H1 (cell line): ENCODE measurements around the gene OR51I1. TPM values are rescaled to one million over a fixed set of nuclear protein-coding genes. Genes with fewer than 3 reads are reported as not detected.

Source experiments
- CTCF ChIA-PET: fragments of 300-600 bp; sonication (Branson Sonifier 250); formaldehyde crosslinking; loops from one replicate; lab custom pipeline; 2021; ENCODE audit not compliant: partially characterized antibody; lab: Charles Lee
- POLR2A ChIA-PET: fragments of 300-600 bp; sonication (Branson Sonifier 250); formaldehyde crosslinking; loops from one replicate; lab custom pipeline; 2021; ENCODE audit warnings: inconsistent platforms; ENCODE audit not compliant: partially characterized antibody; lab: Charles Lee
- DNase-seq, 2 experiments: peaks; one replicate each; pipeline versions ENCODE4 v3.0.0 to v3.0.0-alpha.2; 2010 to 2022; ENCODE audit warnings: low spot score in 2 of 2, low read depth in 1 of 2, mixed read lengths in 1 of 2
- FAIRE-seq: peaks from 2 replicates; lab custom pipeline; 2011; peaks lifted over from hg19 to GRCh38; lab: Jason Lieb, UNC
- H2AFZ ChIP-seq: 2 replicates; pipeline ENCODE4 v1.8.1; 2012; ENCODE audit warnings: low read length, inconsistent platforms
- H2AK5ac ChIP-seq: 2 replicates; pipeline ENCODE4 v1.6.1; 2013; ENCODE audit warnings: low read depth, low read length
- H2BK120ac ChIP-seq: replicated peaks from 2 replicates; pipeline ENCODE3; 2013; ENCODE audit warnings: low read depth, low read length, inconsistent platforms
- H2BK12ac ChIP-seq: 2 replicates; pipeline ENCODE4 v1.6.1; 2013; ENCODE audit warnings: low read depth, low read length
- H2BK15ac ChIP-seq: 2 replicates; pipeline ENCODE4 v1.6.1; 2013; ENCODE audit warnings: low read length
- H2BK20ac ChIP-seq: 2 replicates; pipeline ENCODE4 v1.6.1; 2013; ENCODE audit warnings: low read length
- H2BK5ac ChIP-seq: 2 replicates; pipeline ENCODE4 v1.6.1; 2013; ENCODE audit warnings: low read depth, low read length
- H3K14ac ChIP-seq: 2 replicates; pipeline ENCODE4 v1.6.1; 2013; ENCODE audit warnings: inconsistent platforms; ENCODE audit not compliant: insufficient read length
- H3K18ac ChIP-seq: 2 replicates; pipeline ENCODE4 v1.6.1; 2013; ENCODE audit warnings: low read length; ENCODE audit errors: extremely low read depth
- H3K23ac ChIP-seq: 2 replicates; pipeline ENCODE4 v1.6.1; 2013; ENCODE audit warnings: inconsistent platforms; ENCODE audit not compliant: insufficient read length
- H3K23me2 ChIP-seq: 2 replicates; pipeline ENCODE4 v1.6.1; 2013; ENCODE audit warnings: low read depth, low read length
- H3K27ac ChIP-seq: 2 replicates; pipeline ENCODE4 v1.6.1; 2011; ENCODE audit warnings: low read depth, low read length, inconsistent platforms
- H3K27me3 ChIP-seq, 4 experiments: replicated peaks in 1 of 4; 1 replicate in 1 of 4; 2 replicates in 3 of 4; pipeline versions ENCODE4 v1.6.1 to v1.8.1; 2011 to 2013; ENCODE audit warnings: low read length in 3 of 4, mild to moderate bottlenecking in 3 of 4, inconsistent platforms in 2 of 4, mixed read lengths in 2 of 4, moderate library complexity in 1 of 4; ENCODE audit not compliant: control insufficient read depth in 3 of 4, insufficient read depth in 3 of 4; ENCODE audit errors: extremely low read depth in 1 of 4
- H3K36me3 ChIP-seq, 4 experiments: 2 replicates each; pipeline versions ENCODE4 v1.6.1 to v1.8.1; 2011 to 2013; ENCODE audit warnings: mild to moderate bottlenecking in 4 of 4, low read length in 3 of 4, moderate library complexity in 2 of 4, control low read depth in 1 of 4, inconsistent platforms in 1 of 4; ENCODE audit not compliant: insufficient read depth in 4 of 4, control insufficient read depth in 2 of 4
- H3K4ac ChIP-seq: replicated peaks from 2 replicates; pipeline ENCODE3; 2013; ENCODE audit warnings: low read length, low read depth, mixed read lengths, inconsistent platforms; ENCODE audit not compliant: insufficient read length
- H3K4me1 ChIP-seq, 4 experiments: replicated peaks in 1 of 4; 1 replicate in 1 of 4; 2 replicates in 3 of 4; pipeline versions ENCODE4 v1.6.1 to v1.8.1; 2011 to 2013; ENCODE audit warnings: low read length in 3 of 4, inconsistent platforms in 2 of 4, mixed read lengths in 1 of 4; ENCODE audit not compliant: insufficient read depth in 4 of 4, control insufficient read depth in 3 of 4
- H3K4me2 ChIP-seq, 2 experiments: 2 replicates each; pipeline versions ENCODE4 v1.6.1 to v1.8.1; 2011 to 2013; ENCODE audit warnings: low read depth in 2 of 2, low read length in 2 of 2, control low read depth in 1 of 2, inconsistent platforms in 1 of 2, mild to moderate bottlenecking in 1 of 2; ENCODE audit not compliant: insufficient read depth in 1 of 2
- H3K4me3 ChIP-seq, 4 experiments: fragments of 200-600, 300-600 bp in 1 of 4; sonication (generic), shearing (Covaris generic), sonication (Bioruptor Twin) in 1 of 4; 2 replicates each; pipeline versions ENCODE4 v1.5.1 to v1.8.1; 2011 to 2016; ENCODE audit warnings: low read length in 4 of 4, low read depth in 3 of 4, control low read depth in 2 of 4, inconsistent platforms in 2 of 4, mild to moderate bottlenecking in 2 of 4, mixed read lengths in 1 of 4, moderate library complexity in 1 of 4; ENCODE audit not compliant: insufficient read depth in 2 of 4; ENCODE audit errors: extremely low read depth in 1 of 4
- H3K56ac ChIP-seq: replicated peaks from 2 replicates; pipeline ENCODE3; 2013; ENCODE audit warnings: low read depth, mild to moderate bottlenecking, mixed read lengths, low read length, inconsistent platforms; ENCODE audit not compliant: insufficient read length
- H3K79me1 ChIP-seq: 2 replicates; pipeline ENCODE4 v1.6.1; 2013; ENCODE audit warnings: low read depth, low read length, control low read depth
- H3K79me2 ChIP-seq, 2 experiments: 2 replicates each; pipeline versions ENCODE4 v1.6.1 to v1.8.1; 2012 to 2013; ENCODE audit warnings: low read length in 2 of 2, mild to moderate bottlenecking in 2 of 2, inconsistent platforms in 1 of 2; ENCODE audit not compliant: insufficient read depth in 2 of 2, control insufficient read depth in 1 of 2
- H3K9ac ChIP-seq, 4 experiments: replicated peaks in 1 of 4; 1 replicate in 1 of 4; 2 replicates in 3 of 4; pipeline versions ENCODE4 v1.6.1 to v1.8.1; 2011 to 2013; ENCODE audit warnings: low read depth in 3 of 4, low read length in 3 of 4, control low read depth in 2 of 4, mild to moderate bottlenecking in 2 of 4, moderate library complexity in 2 of 4, inconsistent platforms in 1 of 4; ENCODE audit errors: extremely low read depth in 1 of 4
- H3K9me3 ChIP-seq, 2 experiments: 2 replicates each; pipeline versions ENCODE4 v1.6.1 to v1.8.1; 2012 to 2013; ENCODE audit warnings: mild to moderate bottlenecking in 2 of 2, moderate library complexity in 2 of 2, control low read depth in 1 of 2, inconsistent platforms in 1 of 2, low read depth in 1 of 2, low read length in 1 of 2, mixed read lengths in 1 of 2; ENCODE audit not compliant: insufficient read depth in 2 of 2
- H4K20me1 ChIP-seq, 2 experiments: replicated peaks in 1 of 2; 2 replicates each; pipeline versions ENCODE3 to v1.8.1; 2011 to 2013; ENCODE audit warnings: inconsistent platforms in 2 of 2, low read length in 2 of 2, mild to moderate bottlenecking in 1 of 2; ENCODE audit not compliant: insufficient read depth in 2 of 2, control insufficient read depth in 1 of 2
- H4K5ac ChIP-seq: 2 replicates; pipeline ENCODE4 v1.6.1; 2013; ENCODE audit warnings: low read length, low read depth, mixed read lengths, inconsistent platforms; ENCODE audit not compliant: insufficient read length
- H4K8ac ChIP-seq: 2 replicates; pipeline ENCODE4 v1.8.0; 2013; ENCODE audit warnings: mild to moderate bottlenecking, moderate library complexity, low read length, inconsistent platforms; ENCODE audit not compliant: insufficient read depth; ENCODE audit errors: extremely low read depth
- H4K91ac ChIP-seq: replicated peaks from 2 replicates; pipeline ENCODE3; 2013; ENCODE audit warnings: low read length, mixed read lengths, inconsistent platforms; ENCODE audit not compliant: insufficient read length
- BACH1 ChIP-seq: IDR thresholded peaks from 2 replicates; pipeline ENCODE4 v1.6.1; 2012; ENCODE audit warnings: low read length, improper control_type of control experiment
- EGR1 ChIP-seq: IDR thresholded peaks from 2 replicates; pipeline ENCODE4 v1.6.1; 2011; ENCODE audit warnings: low read depth, low read length, borderline replicate concordance
- EP300 ChIP-seq, 2 experiments: IDR thresholded peaks; 1 replicate in 1 of 2; 2 replicates in 1 of 2; pipeline ENCODE4 v1.6.1; 2011 to 2012; ENCODE audit warnings: low read depth in 2 of 2, low read length in 2 of 2, mild to moderate bottlenecking in 2 of 2, borderline replicate concordance in 1 of 2, inconsistent platforms in 1 of 2, moderate library complexity in 1 of 2
- EZH2 ChIP-seq: fragments of 200-600 bp; sonication (generic); IDR thresholded peaks from 2 replicates; pipeline ENCODE4 v1.7.1; 2012; ENCODE audit warnings: low read depth, mild to moderate bottlenecking, moderate library complexity, low read length, inconsistent platforms; ENCODE audit not compliant: severe bottlenecking
- HDAC6 ChIP-seq: IDR thresholded peaks from one replicate; pipeline ENCODE4 v1.7.1; 2012; ENCODE audit warnings: low read depth, mild to moderate bottlenecking, inconsistent platforms, low read length, moderate library complexity
- JUN ChIP-seq: IDR thresholded peaks from 2 replicates; pipeline ENCODE4 v1.6.1; 2011; ENCODE audit warnings: low read depth, mild to moderate bottlenecking, improper control_type of control experiment, low read length
- JUND ChIP-seq: IDR thresholded peaks from 2 replicates; pipeline ENCODE4 v1.6.1; 2011; ENCODE audit warnings: mild to moderate bottlenecking, improper control_type of control experiment, low read length
- NRF1 ChIP-seq: IDR thresholded peaks from 2 replicates; pipeline ENCODE4 v1.6.1; 2011; ENCODE audit warnings: mild to moderate bottlenecking, low read depth, low read length, improper control_type of control experiment
- RBBP5 ChIP-seq: IDR thresholded peaks from 2 replicates; pipeline ENCODE4 v1.7.1; 2012; ENCODE audit warnings: low read depth, mild to moderate bottlenecking, inconsistent platforms, low read length, moderate library complexity, borderline replicate concordance
- RFX5 ChIP-seq: IDR thresholded peaks from 2 replicates; pipeline ENCODE4 v1.6.1; 2011; ENCODE audit warnings: low read depth, low read length, improper control_type of control experiment, borderline replicate concordance
- RXRA ChIP-seq: IDR thresholded peaks from 2 replicates; pipeline ENCODE4 v1.6.1; 2011; ENCODE audit warnings: low read depth, mild to moderate bottlenecking, low read length, moderate library complexity; ENCODE audit not compliant: insufficient read depth
- TBP ChIP-seq: IDR thresholded peaks from 2 replicates; pipeline ENCODE4 v1.6.1; 2011; ENCODE audit warnings: low read depth, low read length, improper control_type of control experiment
- polyA plus RNA-seq, 7 experiments: library from polyadenylated mRNA; depleted of rRNA in 3 of 7; stranded (reverse) in 5 of 7; unstranded in 2 of 7; fragments of >200 nt in 5 of 7; fragments of 200-250 nt in 2 of 7; gene quantifications; 1 replicate in 5 of 7; 2 replicates in 1 of 7; 4 replicates in 1 of 7; pipeline versions ENCODE4 v1.2.1 to v1.2.3, GENCODE V29; 2011 to 2013; ENCODE audit warnings: missing spikeins in 2 of 7, mixed read lengths in 2 of 7
- total RNA-seq: library from RNA; stranded (reverse); fragmentation: NEBNext Ultra II Directional; extraction: Animal tissue kit (Norgen Biotek cat#: 25700); gene quantifications from 2 replicates; pipeline ENCODE4 v1.2.1, GENCODE V29; 2021
- TF ChIP-seq, protein P1 (sequence below), 3 experiments: IDR thresholded peaks; 1 replicate in 2 of 3; 2 replicates in 1 of 3; pipeline versions ENCODE4 v1.5.1 to v1.6.1; 2011; ENCODE audit warnings: low read length in 3 of 3, mild to moderate bottlenecking in 3 of 3, inconsistent platforms in 2 of 3, low read depth in 1 of 3, moderate library complexity in 1 of 3; ENCODE audit not compliant: insufficient read depth in 1 of 3; ENCODE audit errors: control extremely low read depth in 1 of 3

Gene OR51I1
- total and polyA plus RNA-seq, 2 of the 8 experiments (the other 6 are each of a cell fraction or from before 2014, with no cell fraction given) = not detected

DNA sequence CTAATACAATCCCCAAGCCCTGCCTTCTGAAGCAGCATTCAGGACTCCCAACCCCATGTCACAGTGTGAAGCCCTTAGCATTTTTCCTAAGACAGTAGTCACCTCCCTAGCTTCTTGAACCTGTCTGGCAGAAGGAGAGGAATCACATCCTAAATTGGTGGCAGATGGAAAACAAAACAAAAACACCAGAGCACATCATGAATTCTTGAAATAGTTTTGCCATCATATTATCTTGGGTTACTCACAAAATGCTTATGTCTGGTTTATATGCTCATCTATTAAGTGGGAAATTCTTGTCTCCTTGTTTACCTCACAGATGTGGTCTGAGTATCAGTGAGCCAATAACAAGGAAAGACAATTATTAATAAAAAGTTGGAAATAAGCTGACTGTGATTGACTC is 42.4 kb downstream of the OR51I1 start:
- DNase-seq (no peak), FAIRE-seq (no peak)
- no peak overlapping the region for H3K18ac ChIP-seq
- no peak overlapping the region for H3K56ac ChIP-seq
- no peak overlapping the region for H2BK12ac ChIP-seq
- H4K20me1 ChIP-seq = no peaks in the 10 kb centered on the region
- no peak overlapping the region for H2BK15ac ChIP-seq
- no peak overlapping the region for H3K27ac ChIP-seq
- no peaks in the 10 kb centered on the region for H3K4me1 ChIP-seq
- H2BK5ac ChIP-seq = no peak overlapping the region
- no peaks in the 10 kb centered on the region for H3K23me2 ChIP-seq
- no peak overlapping the region for H3K14ac ChIP-seq
- no peak overlapping the region for H3K9ac ChIP-seq
- no peak overlapping the region for H4K91ac ChIP-seq
- ChIA-PET CTCF (interaction anchor here (1.1 to 1.5 kb wide), 2 partner anchors 12 to 33 kb away, joined by 3 to 5 read pairs; no protein-coding TSS in a partner anchor), POLR2A (no interaction called here)
- no peak overlapping the region for H2AFZ ChIP-seq
- H4K5ac ChIP-seq = no peak overlapping the region
- no peak overlapping the region for H2BK20ac ChIP-seq
- no peak overlapping the region for H3K4me2 ChIP-seq
- H3K79me1 ChIP-seq = no peaks in the 10 kb centered on the region
- no peaks in the 10 kb centered on the region for H3K9me3 ChIP-seq
- H3K79me2 ChIP-seq = no peaks in the 10 kb centered on the region
- no peak overlapping the region for H3K4ac ChIP-seq
- no peak overlapping the region for H4K8ac ChIP-seq
- H3K23ac ChIP-seq = no peak overlapping the region
- no peaks in the 10 kb centered on the region for H3K27me3 ChIP-seq
- H3K36me3 ChIP-seq = no peaks in the 10 kb centered on the region
- H2BK120ac ChIP-seq = no peak overlapping the region
- no peak overlapping the region for H3K4me3 ChIP-seq
- H2AK5ac ChIP-seq = no peak overlapping the region
- TF ChIP-seq JUN (no peak), BACH1 (no peak), EP300 (IDR thresholded peaks at IDR 0.05; ENCODE audit: borderline replicate concordance in 1 of 2, low read depth in 2 of 2, low read length in 2 of 2) (no peak), JUND (no peak), EGR1 (no peak), TBP (no peak), RBBP5 (no peak), HDAC6 (no peak), NRF1 (no peak), EZH2 (no peak), RFX5 (no peak), RXRA (no peak)
- TF ChIP-seq, protein P1, sequence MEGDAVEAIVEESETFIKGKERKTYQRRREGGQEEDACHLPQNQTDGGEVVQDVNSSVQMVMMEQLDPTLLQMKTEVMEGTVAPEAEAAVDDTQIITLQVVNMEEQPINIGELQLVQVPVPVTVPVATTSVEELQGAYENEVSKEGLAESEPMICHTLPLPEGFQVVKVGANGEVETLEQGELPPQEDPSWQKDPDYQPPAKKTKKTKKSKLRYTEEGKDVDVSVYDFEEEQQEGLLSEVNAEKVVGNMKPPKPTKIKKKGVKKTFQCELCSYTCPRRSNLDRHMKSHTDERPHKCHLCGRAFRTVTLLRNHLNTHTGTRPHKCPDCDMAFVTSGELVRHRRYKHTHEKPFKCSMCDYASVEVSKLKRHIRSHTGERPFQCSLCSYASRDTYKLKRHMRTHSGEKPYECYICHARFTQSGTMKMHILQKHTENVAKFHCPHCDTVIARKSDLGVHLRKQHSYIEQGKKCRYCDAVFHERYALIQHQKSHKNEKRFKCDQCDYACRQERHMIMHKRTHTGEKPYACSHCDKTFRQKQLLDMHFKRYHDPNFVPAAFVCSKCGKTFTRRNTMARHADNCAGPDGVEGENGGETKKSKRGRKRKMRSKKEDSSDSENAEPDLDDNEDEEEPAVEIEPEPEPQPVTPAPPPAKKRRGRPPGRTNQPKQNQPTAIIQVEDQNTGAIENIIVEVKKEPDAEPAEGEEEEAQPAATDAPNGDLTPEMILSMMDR (IDR thresholded peaks at IDR 0.05; ENCODE audit: control extremely low read depth in 1 of 3, insufficient read depth in 1 of 3, low read depth in 1 of 3, low read length in 3 of 3) = no peak
